ENCODE measurements around the gene MBOAT1.
"Not testable (repeated sequence)": the region's sequence is repeated elsewhere in the genome, so short reads cannot be mapped to it uniquely, and the experiment has no call there.

- TF ChIP-seq, protein P1, sequence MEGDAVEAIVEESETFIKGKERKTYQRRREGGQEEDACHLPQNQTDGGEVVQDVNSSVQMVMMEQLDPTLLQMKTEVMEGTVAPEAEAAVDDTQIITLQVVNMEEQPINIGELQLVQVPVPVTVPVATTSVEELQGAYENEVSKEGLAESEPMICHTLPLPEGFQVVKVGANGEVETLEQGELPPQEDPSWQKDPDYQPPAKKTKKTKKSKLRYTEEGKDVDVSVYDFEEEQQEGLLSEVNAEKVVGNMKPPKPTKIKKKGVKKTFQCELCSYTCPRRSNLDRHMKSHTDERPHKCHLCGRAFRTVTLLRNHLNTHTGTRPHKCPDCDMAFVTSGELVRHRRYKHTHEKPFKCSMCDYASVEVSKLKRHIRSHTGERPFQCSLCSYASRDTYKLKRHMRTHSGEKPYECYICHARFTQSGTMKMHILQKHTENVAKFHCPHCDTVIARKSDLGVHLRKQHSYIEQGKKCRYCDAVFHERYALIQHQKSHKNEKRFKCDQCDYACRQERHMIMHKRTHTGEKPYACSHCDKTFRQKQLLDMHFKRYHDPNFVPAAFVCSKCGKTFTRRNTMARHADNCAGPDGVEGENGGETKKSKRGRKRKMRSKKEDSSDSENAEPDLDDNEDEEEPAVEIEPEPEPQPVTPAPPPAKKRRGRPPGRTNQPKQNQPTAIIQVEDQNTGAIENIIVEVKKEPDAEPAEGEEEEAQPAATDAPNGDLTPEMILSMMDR (IDR thresholded peaks at IDR 0.05): not testable (repeated sequence)
- not testable (repeated sequence) for TF ChIP-seq EP300 (IDR thresholded peaks at IDR 0.05)
Observed at GRCh38 chr6:20146831-20147230, 65.4 kb downstream of the MBOAT1 start.

Data from stomach (tissue), 4 donors.